Tibial nerve (tissue), 4 donors: ENCODE results near the gene CCDC85C. TPM values are rescaled to one million over a fixed set of nuclear protein-coding genes. Genes with fewer than 3 reads are reported as not detected.

ENCODE experiments used
- DNase-seq, 2 donors: peaks; one replicate each; pipeline ENCODE4 v3.0.0-alpha.2; 2019; ENCODE audit warnings: low spot score in 2 of 2
- H3K27ac ChIP-seq, 4 donors: fragments of 200-600 bp; sonication (generic) in 3 of 4; one replicate each; pipeline ENCODE4 v1.5.1; 2017 to 2019; ENCODE audit warnings: mild to moderate bottlenecking in 1 of 4
- H3K27me3 ChIP-seq, 2 donors: fragments of 200-600 bp; sonication (generic) in 1 of 2; one replicate each; pipeline versions ENCODE4 v1.5.1 to v1.6.0; 2017 to 2019
- H3K36me3 ChIP-seq, 3 donors: fragments of 200-600 bp; sonication (generic); one replicate each; pipeline ENCODE4 v1.5.1; 2018 to 2019
- H3K4me1 ChIP-seq, 4 donors: fragments of 200-600 bp; sonication (generic) in 3 of 4; one replicate each; pipeline ENCODE4 v1.5.1; 2017 to 2019
- H3K4me3 ChIP-seq, 4 donors: fragments of 200-600 bp; sonication (generic) in 3 of 4; one replicate each; pipeline ENCODE4 v1.5.1; 2017 to 2019; ENCODE audit warnings: mild to moderate bottlenecking in 1 of 4, moderate library complexity in 1 of 4
- H3K9me3 ChIP-seq, 4 donors: fragments of 200-600 bp; sonication (generic) in 3 of 4; one replicate each; pipeline ENCODE4 v1.5.1; 2017 to 2019
- EP300 ChIP-seq, 2 donors: sonication (generic); formaldehyde crosslinking; IDR thresholded peaks; one replicate each; pipeline ENCODE4 v1.6.1; 2017; ENCODE audit warnings: antibody characterized with exemption in 2 of 2, mild to moderate bottlenecking in 1 of 2
- POLR2A ChIP-seq, 2 donors: fragments of 450-650 bp; IDR thresholded peaks; one replicate each; pipeline ENCODE4 v1.6.1; 2017; ENCODE audit warnings: antibody characterized with exemption in 2 of 2, mild to moderate bottlenecking in 2 of 2, moderate library complexity in 2 of 2
- WGBS, 2 donors: methylation state at CpG; one replicate each; pipeline ENCODE4 v1.1.5; 2018; 5-methylcytosine and 5-hydroxymethylcytosine counted together
- total RNA-seq, 4 donors: library from RNA; depleted of rRNA; stranded (reverse); fragments of >200 nt; gene quantifications; one replicate each; pipeline ENCODE4 v1.1.0, GENCODE V29; 2016
- TF ChIP-seq, protein P1 (sequence below), 5 experiments: fragments of 200-600 bp in 3 of 5; fragments of 450-650 bp in 2 of 5; sonication (generic) in 3 of 5; IDR thresholded peaks; one replicate each; pipeline ENCODE4 v1.5.1; 2016 to 2019; ENCODE audit warnings: antibody characterized with exemption in 5 of 5, mild to moderate bottlenecking in 3 of 5, moderate library complexity in 2 of 5

Gene CCDC85C
- total RNA-seq, 4 donors from 2014 or later, result 0.60 to 4.6 (median 1.8) TPM

DNA sequence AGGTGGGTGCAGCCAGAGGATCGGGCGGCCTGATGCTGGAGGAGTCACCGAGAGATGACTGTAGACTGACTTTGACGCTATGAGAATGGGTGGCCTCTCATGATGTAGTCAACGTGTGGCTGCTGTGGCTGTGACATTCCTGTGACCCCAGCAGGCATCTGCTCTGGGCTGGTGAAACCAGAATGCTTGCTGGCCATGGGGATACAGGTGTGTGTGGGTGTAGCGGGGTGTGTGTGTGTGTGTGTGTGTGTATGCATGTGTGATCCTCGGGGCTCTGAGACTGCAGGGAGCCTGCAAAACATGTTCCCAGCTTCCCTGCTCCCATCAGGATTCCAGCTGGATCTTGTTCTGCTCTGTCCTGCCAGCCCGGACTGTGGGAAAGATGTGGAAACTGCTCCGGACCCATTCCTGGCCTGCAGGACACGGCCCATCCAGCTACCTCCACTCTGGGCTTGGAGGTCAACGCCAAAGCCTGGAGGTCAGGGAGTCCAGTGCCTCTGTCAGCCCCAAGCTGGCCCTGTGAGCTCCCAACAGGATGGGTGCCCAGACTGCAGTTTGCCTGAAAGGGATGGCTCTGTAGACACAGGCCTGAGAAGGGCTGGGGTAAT lies 22.1 kb upstream of the CCDC85C start:
- no peaks in the 10 kb centered on the region for H3K9me3 ChIP-seq
- peaks cover 0 to 9% of the 10 kb centered on the region in 2 donors for H3K27me3 ChIP-seq
- no peaks in the 10 kb centered on the region for H3K36me3 ChIP-seq
- TF ChIP-seq EP300 (IDR thresholded peaks at IDR 0.05) (no peak), POLR2A (IDR thresholded peaks at IDR 0.05) (no peak)
- TF ChIP-seq, protein P1, sequence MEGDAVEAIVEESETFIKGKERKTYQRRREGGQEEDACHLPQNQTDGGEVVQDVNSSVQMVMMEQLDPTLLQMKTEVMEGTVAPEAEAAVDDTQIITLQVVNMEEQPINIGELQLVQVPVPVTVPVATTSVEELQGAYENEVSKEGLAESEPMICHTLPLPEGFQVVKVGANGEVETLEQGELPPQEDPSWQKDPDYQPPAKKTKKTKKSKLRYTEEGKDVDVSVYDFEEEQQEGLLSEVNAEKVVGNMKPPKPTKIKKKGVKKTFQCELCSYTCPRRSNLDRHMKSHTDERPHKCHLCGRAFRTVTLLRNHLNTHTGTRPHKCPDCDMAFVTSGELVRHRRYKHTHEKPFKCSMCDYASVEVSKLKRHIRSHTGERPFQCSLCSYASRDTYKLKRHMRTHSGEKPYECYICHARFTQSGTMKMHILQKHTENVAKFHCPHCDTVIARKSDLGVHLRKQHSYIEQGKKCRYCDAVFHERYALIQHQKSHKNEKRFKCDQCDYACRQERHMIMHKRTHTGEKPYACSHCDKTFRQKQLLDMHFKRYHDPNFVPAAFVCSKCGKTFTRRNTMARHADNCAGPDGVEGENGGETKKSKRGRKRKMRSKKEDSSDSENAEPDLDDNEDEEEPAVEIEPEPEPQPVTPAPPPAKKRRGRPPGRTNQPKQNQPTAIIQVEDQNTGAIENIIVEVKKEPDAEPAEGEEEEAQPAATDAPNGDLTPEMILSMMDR (IDR thresholded peaks at IDR 0.05), result no peak
- peaks cover 0 to 6% (median 0%) of the 10 kb centered on the region in 4 donors for H3K4me1 ChIP-seq
- 81 to 86% methylated on average over 8 to 9 of the region's 11 CpGs for WGBS, 2 donors
- H3K4me3 ChIP-seq, result no peak overlapping the region
- no peak overlapping the region for H3K27ac ChIP-seq
- DNase-seq, result no peak

DNA sequence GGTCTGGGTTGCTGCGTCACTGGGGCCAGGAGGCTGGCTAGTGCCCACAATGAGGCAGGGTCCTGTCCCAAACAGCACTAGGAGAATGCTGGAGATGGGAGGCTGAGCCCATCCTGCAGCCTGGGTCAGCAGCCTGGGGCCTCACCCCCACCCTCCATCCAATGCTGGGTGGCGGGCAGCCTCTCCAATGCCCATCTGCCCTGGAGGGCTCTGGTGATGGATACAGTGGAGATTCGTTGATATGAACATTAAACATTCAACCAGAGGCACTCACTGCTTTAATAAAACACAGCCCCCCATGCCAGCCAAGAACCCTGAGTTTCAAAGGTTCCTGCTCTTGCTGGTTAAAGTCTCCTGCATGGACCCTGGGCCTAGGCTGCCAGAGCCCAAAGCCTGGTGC lies 21.5 kb upstream of the CCDC85C start:
- no peaks in the 10 kb centered on the region for H3K9me3 ChIP-seq
- peaks cover 0 to 6% (median 0%) of the 10 kb centered on the region in 4 donors for H3K4me1 ChIP-seq
- no peak overlapping the region for H3K27ac ChIP-seq
- H3K36me3 ChIP-seq, result no peaks in the 10 kb centered on the region
- WGBS, 2 donors, result 87 to 92% methylated on average over 3 of the region's 3 CpGs
- no peak overlapping the region for H3K4me3 ChIP-seq
- TF ChIP-seq EP300 (IDR thresholded peaks at IDR 0.05), result no peak
- no peak for TF ChIP-seq POLR2A (IDR thresholded peaks at IDR 0.05)
- TF ChIP-seq, protein P1 (IDR thresholded peaks at IDR 0.05), result no peak
- no peak for DNase-seq
- H3K27me3 ChIP-seq, result peaks cover 0 to 16% of the 10 kb centered on the region in 2 donors

DNA sequence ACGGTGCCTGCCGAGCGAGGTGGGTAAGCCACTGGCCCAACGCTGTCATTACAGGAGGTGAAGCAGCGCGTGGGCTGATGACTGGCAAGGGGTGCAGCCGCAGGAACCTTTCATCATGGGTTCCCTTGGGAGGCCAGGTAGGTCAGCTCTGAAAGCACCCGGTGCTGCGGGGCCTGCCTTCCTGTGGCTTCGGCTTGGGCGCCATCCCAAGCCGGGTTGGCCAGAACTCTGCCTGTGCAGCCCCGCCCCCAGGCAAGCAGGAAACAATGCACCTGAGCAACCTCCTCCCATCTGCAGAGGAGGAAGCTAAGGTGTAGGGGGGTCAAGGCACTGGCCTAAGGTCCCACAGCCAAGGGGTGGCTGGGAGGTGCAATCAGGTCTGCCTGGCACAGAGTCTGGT lies 21.0 kb upstream of the CCDC85C start:
- Histone ChIP-seq H3K4me1 (peaks cover 0 to 6% (median 0%) of the 10 kb centered on the region in 4 donors), H3K27me3 (peaks cover 0 to 16% of the 10 kb centered on the region in 2 donors), H3K36me3 (no peaks in the 10 kb centered on the region), H3K9me3 (no peaks in the 10 kb centered on the region), H3K27ac (no peak overlapping the region), H3K4me3 (no peak overlapping the region)
- TF ChIP-seq, protein P1 (IDR thresholded peaks at IDR 0.05), result no peak
- TF ChIP-seq POLR2A (IDR thresholded peaks at IDR 0.05) (no peak), EP300 (IDR thresholded peaks at IDR 0.05) (no peak)
- DNase-seq, result no peak
- WGBS, 2 donors, result 78 to 80% methylated on average over 12 to 13 of the region's 13 CpGs

DNA sequence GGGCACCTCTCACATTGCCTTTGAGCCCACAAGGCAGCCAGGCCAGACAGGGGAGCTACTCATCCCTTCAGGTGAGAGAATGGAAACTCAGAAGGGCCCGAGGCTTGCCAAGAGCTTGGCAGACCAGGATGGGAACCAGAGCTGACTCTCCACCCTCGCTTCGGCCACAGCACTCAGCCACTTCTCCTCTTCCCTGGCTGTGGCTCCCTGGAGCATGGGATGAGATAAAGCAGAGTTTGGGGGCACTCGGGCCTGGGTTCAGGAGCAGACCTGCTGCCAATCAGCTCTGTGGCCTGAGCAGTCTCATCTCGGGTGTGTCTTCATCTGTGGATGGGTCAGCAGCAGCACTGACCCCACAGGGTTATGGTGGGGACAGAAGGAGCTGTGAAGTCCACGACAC lies 20.0 kb upstream of the CCDC85C start:
- peaks cover 0 to 12% (median 0%) of the 10 kb centered on the region in 4 donors for H3K4me1 ChIP-seq
- H3K9me3 ChIP-seq, result no peaks in the 10 kb centered on the region
- H3K27ac ChIP-seq, result no peak overlapping the region
- WGBS, 2 donors, result 80 to 87% methylated on average over 1 to 6 of the region's 6 CpGs
- no peak for DNase-seq
- no peaks in the 10 kb centered on the region for H3K36me3 ChIP-seq
- H3K27me3 ChIP-seq, result peaks cover 0 to 16% of the 10 kb centered on the region in 2 donors
- H3K4me3 ChIP-seq, result no peak overlapping the region
- TF ChIP-seq POLR2A (IDR thresholded peaks at IDR 0.05) (no peak), EP300 (IDR thresholded peaks at IDR 0.05) (no peak)
- TF ChIP-seq, protein P1 (IDR thresholded peaks at IDR 0.05), result no peak

DNA sequence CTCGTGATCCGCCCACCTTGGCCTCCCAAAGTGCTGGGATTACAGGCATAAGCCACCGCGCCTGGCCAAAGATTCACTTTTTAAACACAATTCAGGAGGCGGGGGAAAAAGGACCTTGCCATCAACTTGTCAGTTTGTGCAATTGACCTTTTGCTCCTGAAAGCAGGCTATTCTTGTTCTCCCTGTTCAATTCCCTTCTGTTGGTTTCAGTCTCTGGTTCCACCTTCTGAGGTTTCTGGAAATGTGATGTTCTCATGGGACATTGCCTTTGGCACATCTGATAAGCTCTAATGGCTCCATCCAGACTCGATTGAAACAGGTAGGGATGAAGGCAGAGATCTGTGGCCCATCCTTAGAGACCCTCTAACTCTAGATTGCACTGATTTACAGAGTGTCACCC lies 17.9 kb upstream of the CCDC85C start:
- TF ChIP-seq POLR2A (IDR thresholded peaks at IDR 0.05) (no peak), EP300 (IDR thresholded peaks at IDR 0.05) (no peak)
- TF ChIP-seq, protein P1 (IDR thresholded peaks at IDR 0.05), result no peak

More for the DNA sequence above, 17.9 kb upstream of the CCDC85C start:
- Histone ChIP-seq H3K4me3 (no peak overlapping the region), H3K27me3 (peaks cover 0 to 16% of the 10 kb centered on the region in 2 donors), H3K27ac (no peak overlapping the region), H3K36me3 (no peaks in the 10 kb centered on the region), H3K9me3 (no peaks in the 10 kb centered on the region), H3K4me1 (peaks cover 0 to 12% (median 0%) of the 10 kb centered on the region in 4 donors)
- WGBS, 2 donors, result 68 to 83% methylated on average over 6 of the region's 6 CpGs
- DNase-seq, result no peak
